Prostate gland (tissue), 2 donors: Measurements from ENCODE around the gene UHMK1. TPM values are rescaled to one million over a fixed set of nuclear protein-coding genes. Genes with fewer than 3 reads are reported as not detected.

Experiments used
- DNase-seq: peaks from one replicate; pipeline ENCODE4 v3.0.0-alpha.2; 2019; ENCODE audit warnings: low spot score
- H3K27ac ChIP-seq, 2 donors: fragments of 200-600 bp; sonication (generic); 2 replicates each; pipeline ENCODE4 v1.5.1; 2017 to 2019
- H3K27me3 ChIP-seq: fragments of 200-600 bp; sonication (generic); replicated peaks from 2 replicates; pipeline ENCODE4 v1.5.1; 2019; ENCODE audit not compliant: insufficient read depth
- H3K36me3 ChIP-seq, 2 donors: fragments of 200-600 bp; sonication (generic); 1 replicate in 1 of 2; 2 replicates in 1 of 2; pipeline versions ENCODE4 v1.5.1 to v1.8.1; 2017 to 2019
- H3K4me1 ChIP-seq: fragments of 200-600 bp; sonication (generic); replicated peaks from 2 replicates; pipeline ENCODE4 v1.5.1; 2019
- H3K4me3 ChIP-seq, 2 donors: fragments of 200-600 bp; sonication (generic); 2 replicates each; pipeline ENCODE4 v1.5.1; 2017 to 2019
- H3K9me3 ChIP-seq: fragments of 200-600 bp; sonication (generic); 2 replicates; pipeline ENCODE4 v1.5.1; 2017
- POLR2A ChIP-seq: fragments of 450-650 bp; IDR thresholded peaks from one replicate; pipeline ENCODE4 v1.6.1; 2016; ENCODE audit warnings: antibody characterized with exemption, mild to moderate bottlenecking
- POLR2AphosphoS5 ChIP-seq: sonication (generic); formaldehyde crosslinking; IDR thresholded peaks from one replicate; pipeline ENCODE4 v1.6.1; 2017; ENCODE audit warnings: antibody characterized with exemption
- WGBS: methylation state at CpG from one replicate; pipeline ENCODE4 v1.1.5; 2018; 5-methylcytosine and 5-hydroxymethylcytosine counted together
- intact Hi-C: fragments of 100-400 bp; cut with DNase I; formaldehyde crosslinking; loops from one replicate; pipeline ENCODE4 v1.14.2; 2022
- total RNA-seq, 2 donors: library from RNA; depleted of rRNA; stranded (reverse); fragments of >200 nt; gene quantifications; one replicate each; pipeline ENCODE4 v1.1.0, GENCODE V29; 2016
- TF ChIP-seq, protein P1 (sequence below), 4 experiments: fragments of 200-600 bp in 2 of 4; fragments of 450-650 bp in 2 of 4; sonication (generic) in 2 of 4; IDR thresholded peaks; 1 replicate in 3 of 4; 2 replicates in 1 of 4; pipeline ENCODE4 v1.5.1; 2016 to 2019; ENCODE audit warnings: antibody characterized with exemption in 4 of 4, mild to moderate bottlenecking in 2 of 4, moderate library complexity in 2 of 4

UHMK1 gene
- total RNA-seq, 2 donors from 2014 or later, result 34.7 to 47.0 TPM

DNA sequence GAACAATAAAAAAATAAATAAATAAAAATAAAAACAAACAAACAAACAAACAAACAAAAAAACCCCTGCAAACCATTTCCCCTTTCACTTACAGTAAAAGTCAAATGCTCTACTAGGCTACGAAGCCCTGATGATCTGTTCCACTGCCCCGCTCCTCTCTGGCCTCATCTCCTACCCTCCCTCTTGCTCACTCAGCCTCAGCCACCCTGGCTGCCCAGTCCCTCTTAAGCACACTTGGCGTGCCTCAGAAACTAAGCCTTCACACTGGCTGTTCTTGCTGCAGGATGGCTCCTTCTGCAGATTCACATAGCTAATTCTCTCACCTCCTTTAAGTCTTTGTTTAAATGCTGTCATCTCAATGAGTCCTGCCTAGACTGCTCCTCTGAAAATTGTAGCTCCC is 30.8 kb upstream of the UHMK1 start:
- no peak for DNase-seq
- 82% methylated on average over 3 of the region's 3 CpGs for WGBS
- Histone ChIP-seq H3K36me3 (no peaks in the 10 kb centered on the region), H3K9me3 (no peaks in the 10 kb centered on the region), H3K27ac (no peak overlapping the region), H3K27me3 (no peaks in the 10 kb centered on the region), H3K4me3 (no peak overlapping the region), H3K4me1 (no peaks in the 10 kb centered on the region)
- TF ChIP-seq, protein P1, sequence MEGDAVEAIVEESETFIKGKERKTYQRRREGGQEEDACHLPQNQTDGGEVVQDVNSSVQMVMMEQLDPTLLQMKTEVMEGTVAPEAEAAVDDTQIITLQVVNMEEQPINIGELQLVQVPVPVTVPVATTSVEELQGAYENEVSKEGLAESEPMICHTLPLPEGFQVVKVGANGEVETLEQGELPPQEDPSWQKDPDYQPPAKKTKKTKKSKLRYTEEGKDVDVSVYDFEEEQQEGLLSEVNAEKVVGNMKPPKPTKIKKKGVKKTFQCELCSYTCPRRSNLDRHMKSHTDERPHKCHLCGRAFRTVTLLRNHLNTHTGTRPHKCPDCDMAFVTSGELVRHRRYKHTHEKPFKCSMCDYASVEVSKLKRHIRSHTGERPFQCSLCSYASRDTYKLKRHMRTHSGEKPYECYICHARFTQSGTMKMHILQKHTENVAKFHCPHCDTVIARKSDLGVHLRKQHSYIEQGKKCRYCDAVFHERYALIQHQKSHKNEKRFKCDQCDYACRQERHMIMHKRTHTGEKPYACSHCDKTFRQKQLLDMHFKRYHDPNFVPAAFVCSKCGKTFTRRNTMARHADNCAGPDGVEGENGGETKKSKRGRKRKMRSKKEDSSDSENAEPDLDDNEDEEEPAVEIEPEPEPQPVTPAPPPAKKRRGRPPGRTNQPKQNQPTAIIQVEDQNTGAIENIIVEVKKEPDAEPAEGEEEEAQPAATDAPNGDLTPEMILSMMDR (IDR thresholded peaks at IDR 0.05), result no peak
- TF ChIP-seq POLR2AphosphoS5 (no peak), POLR2A (no peak)
- intact Hi-C loops, result no loop called here

DNA sequence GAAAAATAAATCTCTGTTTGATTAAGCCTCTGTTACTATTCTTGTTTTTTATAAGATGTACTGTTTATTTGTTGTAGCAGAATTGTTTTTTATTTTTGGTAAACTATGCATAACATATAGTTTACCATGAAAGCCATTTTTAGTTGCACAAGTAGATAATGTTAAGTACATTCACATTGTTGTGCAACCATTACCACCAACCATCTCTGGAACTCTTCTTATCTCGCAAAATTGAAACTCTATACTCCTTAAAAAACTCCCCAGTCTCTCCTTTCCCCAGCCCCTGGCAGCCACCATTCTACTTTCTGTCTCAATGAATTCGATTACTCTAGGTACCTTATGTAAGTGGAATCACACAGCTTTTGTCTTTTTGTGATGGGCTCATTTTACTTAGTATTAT is 27.4 kb upstream of the UHMK1 start:
- Histone ChIP-seq H3K4me3 (no peak overlapping the region), H3K27ac (no peak overlapping the region), H3K4me1 (no peaks in the 10 kb centered on the region), H3K9me3 (no peaks in the 10 kb centered on the region), H3K27me3 (no peaks in the 10 kb centered on the region), H3K36me3 (no peaks in the 10 kb centered on the region)
- intact Hi-C loops, result no loop called here
- no peak for DNase-seq
- TF ChIP-seq, protein P1 (IDR thresholded peaks at IDR 0.05), result no peak
- no peak for TF ChIP-seq POLR2AphosphoS5
- no peak for TF ChIP-seq POLR2A
- 26% methylated on average over 2 of the region's 2 CpGs for WGBS

DNA sequence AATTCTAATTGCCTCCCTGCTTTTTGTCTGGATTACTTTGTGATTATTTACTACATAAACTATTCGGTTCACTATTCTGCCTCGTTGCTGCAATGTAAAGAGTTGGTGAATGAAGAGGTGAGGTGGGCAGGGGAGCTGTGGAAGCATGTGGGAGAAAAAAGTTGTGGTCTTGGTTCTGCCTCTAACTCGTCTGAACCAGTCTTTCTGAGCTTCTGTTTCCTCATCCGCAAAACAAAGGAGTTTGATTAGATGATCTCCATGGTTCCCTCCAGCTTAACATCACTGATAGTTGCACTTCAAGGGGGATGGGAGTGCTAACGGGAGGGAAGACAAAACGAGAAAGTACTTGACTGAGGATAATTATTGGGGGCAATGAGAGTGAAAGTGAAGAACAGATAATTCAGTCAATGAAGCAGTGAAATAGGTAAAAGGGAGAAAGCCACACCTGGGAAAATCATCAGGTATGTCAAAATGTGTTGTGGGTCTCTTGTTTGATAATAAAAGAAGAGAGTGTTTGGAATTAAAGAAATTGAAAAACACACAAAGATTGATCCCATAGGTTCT is 26.2 kb upstream of the UHMK1 start:
- intact Hi-C loops, result no loop called here
- Histone ChIP-seq H3K4me1 (no peaks in the 10 kb centered on the region), H3K36me3 (no peaks in the 10 kb centered on the region), H3K4me3 (no peak overlapping the region), H3K27ac (no peak overlapping the region), H3K9me3 (no peaks in the 10 kb centered on the region), H3K27me3 (no peaks in the 10 kb centered on the region)
- DNase-seq, result no peak
- WGBS, result 47% methylated on average over 6 of the region's 6 CpGs
- TF ChIP-seq POLR2AphosphoS5 (no peak), POLR2A (no peak)
- TF ChIP-seq, protein P1 (IDR thresholded peaks at IDR 0.05), result no peak

DNA sequence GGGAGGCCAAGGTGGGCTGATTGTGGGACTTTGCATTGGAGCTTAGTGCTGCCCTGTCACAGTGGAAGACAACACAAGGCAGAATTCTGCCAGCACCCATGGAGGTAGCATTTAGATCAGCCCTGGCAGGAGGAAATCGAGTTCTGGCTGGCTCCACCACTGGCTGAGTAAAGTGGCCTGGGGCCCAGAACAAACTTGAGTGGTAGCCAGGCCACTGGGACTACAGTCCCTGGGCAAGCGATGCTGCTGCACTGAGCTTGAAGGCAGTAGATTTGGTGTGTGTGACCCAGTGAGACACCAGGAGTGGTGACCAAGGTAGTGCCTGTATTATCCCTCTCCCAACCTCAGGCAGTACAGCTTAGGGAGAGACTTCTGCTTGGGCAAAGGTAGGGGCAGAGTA is 22.5 kb upstream of the UHMK1 start:
- Histone ChIP-seq H3K27me3 (no peaks in the 10 kb centered on the region), H3K27ac (no peak overlapping the region), H3K4me1 (no peaks in the 10 kb centered on the region), H3K9me3 (no peaks in the 10 kb centered on the region), H3K4me3 (no peak overlapping the region), H3K36me3 (no peaks in the 10 kb centered on the region)
- 64% methylated on average over 2 of the region's 2 CpGs for WGBS
- no peak for TF ChIP-seq POLR2A
- TF ChIP-seq POLR2AphosphoS5, result no peak
- TF ChIP-seq, protein P1 (IDR thresholded peaks at IDR 0.05), result no peak
- no peak for DNase-seq
- intact Hi-C loops, result no loop called here

DNA sequence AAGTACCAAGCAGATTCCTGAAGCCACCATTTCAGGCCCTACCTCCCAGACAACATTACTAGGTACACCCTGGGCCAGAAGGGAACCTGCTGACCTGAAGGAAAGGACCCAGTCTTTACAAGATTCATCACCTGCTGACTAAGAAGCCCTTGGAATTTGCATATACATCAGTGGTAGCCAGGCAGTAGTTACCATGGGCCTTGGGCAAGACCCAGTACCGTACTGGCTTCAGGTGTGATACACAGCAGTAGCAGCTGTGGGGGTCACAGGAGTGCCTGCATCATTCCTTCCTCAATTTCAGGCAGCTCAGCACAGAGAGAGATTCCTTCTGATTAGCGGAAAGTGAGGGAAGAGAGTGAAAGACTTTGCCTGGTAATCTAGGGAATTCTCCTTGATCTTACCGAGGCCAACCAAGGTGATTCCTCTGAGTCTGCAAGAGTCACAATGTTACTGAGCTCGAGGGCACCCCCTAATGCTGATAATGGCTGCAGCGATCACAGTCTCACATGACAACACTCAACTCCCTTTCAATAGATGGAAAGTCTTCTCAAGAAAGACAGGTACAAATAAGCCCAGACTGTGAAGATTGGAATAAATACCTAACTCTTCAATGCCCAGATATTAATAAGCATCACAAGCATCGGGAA is 22.0 kb upstream of the UHMK1 start:
- Histone ChIP-seq H3K36me3 (no peaks in the 10 kb centered on the region), H3K9me3 (no peaks in the 10 kb centered on the region), H3K27me3 (no peaks in the 10 kb centered on the region), H3K27ac (no peak overlapping the region), H3K4me1 (no peaks in the 10 kb centered on the region), H3K4me3 (no peak overlapping the region)
- TF ChIP-seq POLR2A, result no peak
- no peak for TF ChIP-seq POLR2AphosphoS5
- TF ChIP-seq, protein P1 (IDR thresholded peaks at IDR 0.05), result no peak
- WGBS, result 79% methylated on average over 6 of the region's 6 CpGs
- intact Hi-C loops, result no loop called here
- no peak for DNase-seq
